GM21723 (cell line): Measurements from ENCODE around the gene MPI.
"Not testable (repeated sequence)": the region's sequence is repeated elsewhere in the genome, so short reads cannot be mapped to it uniquely, and the experiment has no call there.

Experiments
- ATAC-seq: cut with Tn5 transposase; IDR thresholded peaks from one replicate; pipeline ENCODE4 v1.9.1; 2021; ENCODE audit warnings: mild to moderate bottlenecking, moderate library complexity; ENCODE audit not compliant: unreplicated experiment

MPI gene

DNA sequence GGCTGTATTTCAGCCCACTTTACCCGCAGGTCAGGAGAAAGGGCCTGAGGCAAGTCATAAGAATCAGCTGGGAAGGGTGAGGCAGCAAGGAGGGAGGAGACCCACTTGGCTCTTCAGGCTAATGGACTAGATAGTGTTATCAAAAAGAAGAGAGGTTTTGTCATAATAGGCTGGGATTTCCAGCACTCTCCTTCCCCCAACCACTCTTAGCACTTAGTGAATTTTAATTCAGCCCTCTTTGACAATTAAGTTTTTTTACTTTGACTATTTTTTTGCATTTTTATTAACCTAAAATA is 771 bp downstream of the MPI start:
- no peak for ATAC-seq

DNA sequence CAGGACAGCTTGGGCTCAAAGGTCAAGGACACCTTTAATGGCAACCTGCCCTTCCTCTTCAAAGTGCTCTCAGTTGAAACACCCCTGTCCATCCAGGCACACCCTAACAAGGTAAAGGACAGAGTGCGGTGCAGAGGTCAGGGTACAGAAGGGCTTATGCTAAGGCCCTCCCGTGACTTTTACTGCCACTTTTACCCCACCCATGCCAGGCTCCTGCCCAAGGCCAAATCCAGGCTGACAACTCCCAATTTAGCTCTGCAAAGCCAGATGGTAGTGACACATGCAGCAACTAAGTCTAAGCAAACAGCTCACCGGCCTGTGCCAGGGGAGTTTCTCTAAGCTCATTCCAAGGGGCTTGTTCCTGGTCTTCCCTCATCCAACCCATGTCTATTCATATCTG is 1.6 kb downstream of the MPI start:
- ATAC-seq = no peak

DNA sequence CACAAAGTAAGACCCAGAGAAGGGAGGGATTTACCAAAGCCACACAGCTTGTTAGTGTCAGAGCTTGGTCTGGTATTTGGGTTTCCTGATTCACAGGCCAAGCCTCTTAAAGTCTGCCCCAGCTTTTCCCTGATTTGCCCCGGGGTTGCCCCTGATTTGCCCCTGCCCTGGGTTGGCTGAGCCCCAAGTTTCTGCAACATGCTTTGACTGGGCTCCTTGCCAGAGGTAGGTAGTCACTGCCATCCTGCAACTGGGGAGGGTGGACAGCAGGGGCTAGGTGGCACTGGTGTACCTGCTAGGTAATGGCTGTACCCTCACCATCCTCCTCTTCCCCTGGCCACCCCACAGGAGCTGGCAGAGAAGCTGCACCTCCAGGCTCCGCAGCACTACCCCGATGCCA is 2.5 kb downstream of the MPI start:
- no peak for ATAC-seq

DNA sequence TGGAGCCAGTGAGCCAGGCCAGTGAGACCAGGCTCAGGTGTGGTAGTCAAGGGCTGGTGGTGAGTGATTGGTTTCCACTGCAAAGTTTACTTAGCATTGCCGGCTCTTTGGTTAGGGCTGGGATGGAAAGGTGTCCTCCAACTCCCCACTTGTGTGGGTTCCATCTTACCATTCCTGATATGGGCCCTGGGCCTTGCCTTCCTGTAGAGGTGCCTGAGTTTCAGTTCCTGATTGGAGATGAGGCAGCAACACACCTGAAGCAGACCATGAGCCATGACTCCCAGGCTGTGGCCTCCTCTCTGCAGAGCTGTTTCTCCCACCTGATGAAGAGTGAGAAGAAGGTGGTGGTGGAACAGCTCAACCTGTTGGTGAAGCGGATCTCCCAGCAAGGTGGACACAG is 3.1 kb downstream of the MPI start:
- no peak for ATAC-seq

DNA sequence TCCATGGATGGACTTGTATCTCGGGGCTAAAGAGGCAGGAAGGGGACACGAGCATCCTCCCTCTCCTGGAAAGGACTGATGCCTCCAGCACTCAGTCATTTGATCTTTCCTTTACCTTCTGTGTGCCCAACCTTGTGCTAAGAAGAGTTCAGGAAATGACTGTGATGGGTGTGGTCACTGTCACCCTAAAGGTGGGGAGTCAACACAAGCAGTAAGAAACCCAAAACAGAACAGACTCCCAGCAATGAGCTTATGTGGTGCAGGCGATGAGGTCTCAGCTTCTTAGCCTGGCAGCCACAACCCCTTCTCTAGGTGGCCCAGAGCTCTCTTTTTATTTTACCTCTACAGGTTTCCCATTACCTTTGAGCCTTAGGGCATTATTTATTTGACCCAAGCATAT is 3.8 kb downstream of the MPI start:
- ATAC-seq = no peak

DNA sequence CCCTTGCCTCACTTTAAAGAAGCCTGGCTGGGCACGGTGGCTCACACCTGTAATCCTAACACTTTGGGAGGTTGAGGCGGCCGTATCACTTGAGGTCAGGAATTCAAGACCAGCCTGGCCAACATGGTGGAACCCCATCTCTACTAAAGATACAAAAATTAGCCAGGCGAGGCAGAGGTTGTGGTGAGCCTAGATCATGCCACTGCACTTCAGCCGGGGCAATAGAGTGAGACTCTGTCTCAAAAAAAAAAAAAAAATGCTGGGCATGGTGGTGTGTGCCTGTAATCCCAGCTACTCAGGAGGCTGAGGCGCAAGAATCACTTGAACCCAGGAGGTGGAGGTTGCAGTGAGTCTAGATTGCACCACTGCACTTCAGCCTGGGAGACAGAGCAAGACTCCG is 4.5 kb downstream of the MPI start:
- not testable (repeated sequence) for ATAC-seq

DNA sequence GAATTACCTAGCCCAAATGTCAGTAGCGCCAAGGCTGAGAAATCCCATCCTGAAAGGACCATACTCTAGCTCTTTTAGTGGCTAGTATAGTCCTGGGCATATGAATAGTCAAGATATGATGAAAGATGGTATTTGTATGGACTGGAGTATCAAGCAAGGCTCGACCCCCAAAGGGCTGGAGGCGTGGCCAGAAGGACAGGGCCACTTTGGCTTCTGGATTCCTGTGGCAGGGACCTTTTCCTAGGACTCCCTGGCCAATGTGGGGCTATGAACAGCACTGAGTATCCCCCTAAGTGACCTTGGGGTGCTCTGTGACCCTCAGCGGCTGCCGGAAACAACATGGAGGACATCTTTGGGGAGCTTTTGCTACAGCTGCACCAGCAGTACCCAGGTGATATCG is 6.0 kb downstream of the MPI start:
- no peak for ATAC-seq

DNA sequence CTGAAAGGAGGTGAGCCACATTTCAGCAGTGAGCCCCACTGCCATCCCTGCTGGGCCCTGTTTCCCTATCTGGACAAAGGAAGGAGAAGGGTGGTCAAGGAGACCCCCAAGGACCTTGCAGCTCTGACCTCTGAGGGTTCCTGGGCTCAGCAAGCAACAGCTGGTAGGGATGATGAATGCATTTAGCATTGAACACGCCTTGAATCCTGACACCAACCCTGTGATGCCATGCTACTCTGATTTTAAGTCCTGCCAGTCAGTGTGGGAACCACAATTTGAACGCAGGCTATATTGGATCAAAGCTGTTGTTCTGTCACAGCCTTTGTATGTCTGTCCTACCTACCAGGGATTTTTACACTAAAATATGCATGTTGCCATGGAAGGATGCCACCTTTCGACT is 6.5 kb downstream of the MPI start:
- ATAC-seq = no peak

DNA sequence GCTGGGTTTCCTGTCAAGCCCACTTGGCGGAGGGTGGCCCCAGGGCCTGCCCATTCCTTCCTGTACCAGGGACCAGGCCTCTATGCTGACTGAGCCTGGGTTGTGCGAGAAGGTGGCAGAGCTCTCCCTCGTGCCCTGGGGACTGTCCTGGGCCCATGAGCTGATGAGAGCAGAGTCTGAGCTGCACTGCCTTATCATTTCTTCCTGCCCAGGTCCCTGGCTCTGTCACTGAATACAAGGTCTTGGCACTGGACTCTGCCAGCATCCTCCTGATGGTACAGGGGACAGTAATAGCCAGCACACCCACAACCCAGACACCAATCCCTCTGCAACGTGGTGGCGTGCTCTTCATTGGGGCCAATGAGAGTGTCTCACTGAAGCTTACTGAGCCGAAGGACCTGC is 7.5 kb downstream of the MPI start:
- no peak for ATAC-seq

DNA sequence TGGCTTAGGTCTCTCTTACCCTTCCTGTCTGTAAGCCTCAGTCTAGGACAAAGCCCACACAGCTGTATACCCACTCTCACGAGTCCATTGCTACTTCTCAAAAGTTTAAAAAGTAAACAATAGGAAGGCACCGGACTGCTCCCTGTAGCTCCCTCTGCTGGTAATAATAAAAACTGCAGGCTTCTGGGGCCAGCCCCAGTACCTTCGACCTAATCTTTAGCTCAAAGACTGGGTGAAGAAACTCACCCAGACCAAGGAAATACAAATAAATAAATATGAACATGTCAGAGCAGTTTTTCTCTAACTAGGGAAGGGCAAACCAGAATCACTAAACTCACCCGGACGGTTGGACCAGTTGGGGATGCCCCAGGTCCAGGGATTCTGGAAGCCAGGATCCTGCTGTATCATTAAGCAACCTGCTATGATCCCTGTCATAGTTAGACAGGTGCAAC is 11.8 kb downstream of the MPI start:
- ATAC-seq = no peak

DNA sequence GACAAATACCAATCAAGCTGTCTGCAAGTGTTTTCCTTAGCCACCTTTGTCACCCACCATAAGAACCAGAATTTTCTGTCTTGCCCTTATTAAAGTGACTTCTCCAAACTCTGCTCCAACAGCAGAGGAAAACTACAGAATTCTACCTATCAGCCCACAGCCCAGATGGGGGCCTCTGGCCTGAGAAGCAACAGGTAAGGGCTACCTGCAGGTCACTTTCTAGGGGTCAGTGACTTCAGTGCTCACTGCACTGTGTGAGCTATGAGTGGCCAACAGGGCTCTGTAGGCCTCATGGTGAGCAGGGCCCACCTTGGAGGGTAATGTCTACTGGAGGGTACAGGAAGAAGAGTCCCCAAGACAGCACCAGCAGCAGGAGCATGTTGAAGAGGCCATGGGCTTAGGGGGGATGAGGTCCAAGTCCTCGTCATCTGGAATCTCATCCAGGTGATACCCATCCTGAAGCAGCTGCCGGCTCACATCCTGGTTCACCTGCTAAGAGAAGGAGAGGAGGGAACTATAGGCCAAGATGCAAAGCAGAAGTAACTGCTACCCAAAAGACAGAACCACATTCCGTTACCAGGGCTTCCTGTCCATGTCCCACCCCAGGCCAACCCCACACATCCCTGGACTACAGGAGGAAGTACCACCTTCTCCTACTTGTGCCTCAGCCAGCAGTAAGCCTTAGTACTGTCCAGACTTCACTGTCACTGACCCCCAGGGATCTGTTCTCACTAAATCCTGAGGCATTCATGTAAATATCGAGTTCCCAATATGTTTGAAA is 12.6 kb downstream of the MPI start:
- ATAC-seq = no peak

DNA sequence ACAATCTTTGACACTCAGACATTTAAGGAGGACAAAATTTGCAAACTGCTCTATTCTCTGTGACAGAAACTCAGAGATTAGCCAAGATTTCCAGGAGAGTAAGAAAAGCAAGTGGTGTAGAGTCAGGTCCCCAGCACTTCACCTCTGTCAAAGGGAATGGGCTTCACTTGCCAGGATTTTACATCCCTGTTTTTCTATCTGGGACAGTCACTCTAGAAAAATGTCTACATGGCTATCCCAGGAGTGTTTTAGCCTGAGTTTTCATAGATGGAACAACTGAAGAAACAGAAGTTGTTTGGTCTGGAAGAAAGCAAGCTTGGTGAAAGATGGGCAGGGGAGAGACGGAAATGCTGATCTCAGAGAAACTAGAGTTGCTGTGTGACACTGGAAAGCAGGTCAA is 13.8 kb downstream of the MPI start:
- ATAC-seq = no peak

DNA sequence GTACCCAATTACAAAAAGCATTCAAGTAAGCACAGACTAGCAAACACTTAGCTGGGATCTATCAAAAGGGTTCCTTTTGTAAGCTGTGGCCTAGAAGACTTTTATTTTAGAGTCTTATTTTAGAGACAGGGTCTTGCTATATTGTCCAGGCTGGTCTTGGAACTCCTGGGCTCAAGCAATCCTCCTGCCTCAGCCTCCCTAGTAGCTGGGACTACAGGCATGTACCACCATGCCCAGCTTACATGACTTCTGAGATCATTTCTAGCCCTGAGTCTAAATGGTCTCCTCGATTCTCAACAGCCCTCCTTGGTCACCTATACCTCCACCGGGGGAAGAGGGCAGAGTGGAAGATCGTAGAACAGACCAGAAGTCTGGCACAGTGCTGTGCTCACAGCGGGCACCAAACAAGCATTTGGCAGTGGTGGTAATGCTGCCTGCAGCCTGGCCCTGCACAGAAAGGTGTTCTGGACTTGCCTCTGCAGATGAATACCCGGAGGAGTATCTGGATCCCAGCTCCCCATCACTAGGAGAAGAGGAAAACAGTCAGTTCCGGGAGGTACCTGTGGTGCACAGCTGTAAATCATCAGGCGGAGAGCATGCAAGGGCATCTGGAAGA is 14.5 kb downstream of the MPI start:
- no peak for ATAC-seq

DNA sequence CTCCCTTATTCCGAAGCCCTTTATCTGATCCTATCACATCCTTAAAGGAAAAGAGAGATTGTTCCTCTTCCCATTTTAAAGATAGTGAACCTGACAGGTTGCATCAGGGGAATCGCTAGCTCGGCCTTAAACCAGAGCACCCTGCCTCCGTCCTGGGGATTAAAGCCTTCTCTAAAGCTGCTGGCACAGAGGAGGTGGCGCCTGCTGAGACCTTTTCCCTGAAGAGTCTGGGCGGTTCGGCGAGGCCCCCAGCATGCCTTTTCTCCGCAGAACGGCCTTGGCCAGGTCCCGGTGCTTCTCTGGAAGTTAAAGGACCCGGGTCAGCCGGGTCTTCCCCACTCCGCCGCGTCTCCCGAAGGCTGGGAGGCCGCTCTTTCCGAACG is 16.2 kb downstream of the MPI start:
- peak; percentile 39 for ATAC-seq

DNA sequence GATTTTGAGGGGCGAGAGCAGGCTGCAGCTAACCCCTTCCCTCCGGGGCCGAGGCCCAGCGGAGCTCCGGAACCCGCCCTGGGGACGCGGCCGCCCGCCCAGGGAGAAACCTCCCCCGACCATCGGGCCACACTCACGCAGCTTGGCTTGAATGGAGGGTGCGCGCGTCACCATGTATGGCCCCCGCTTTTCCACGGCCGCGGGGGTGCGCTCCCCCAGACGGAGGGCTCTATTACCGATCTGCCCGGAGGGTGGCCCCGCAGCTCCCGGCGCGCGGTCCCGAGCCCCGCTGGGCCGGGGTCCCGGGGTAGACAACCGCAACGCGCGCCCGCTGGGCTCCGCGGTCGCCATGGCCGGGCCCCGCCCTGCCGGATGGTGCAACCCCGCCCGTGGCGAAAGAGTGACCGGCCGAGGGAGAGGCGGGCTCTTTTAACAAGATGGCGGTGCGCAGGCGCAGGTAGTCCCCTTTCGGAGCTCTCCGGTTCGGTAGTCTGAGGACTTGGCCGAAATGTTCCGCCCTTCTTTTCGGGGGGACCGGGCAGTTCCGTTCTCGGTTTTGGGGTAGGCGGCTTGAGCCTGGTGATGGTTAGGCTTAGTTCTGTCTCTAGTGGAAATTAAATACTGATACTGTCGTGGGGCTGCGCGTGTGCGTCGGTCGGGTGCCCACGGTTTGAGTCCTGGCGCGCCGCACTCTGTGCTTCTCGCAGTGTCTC is 16.8 kb downstream of the MPI start, which contains the start of gene FAM219B:
FAM219B (minus strand) TSS at position 402 of the 713 bp plus-strand sequence; CDS start at position 351, 51 bp downstream.
- ATAC-seq = peak; percentile 79

DNA sequence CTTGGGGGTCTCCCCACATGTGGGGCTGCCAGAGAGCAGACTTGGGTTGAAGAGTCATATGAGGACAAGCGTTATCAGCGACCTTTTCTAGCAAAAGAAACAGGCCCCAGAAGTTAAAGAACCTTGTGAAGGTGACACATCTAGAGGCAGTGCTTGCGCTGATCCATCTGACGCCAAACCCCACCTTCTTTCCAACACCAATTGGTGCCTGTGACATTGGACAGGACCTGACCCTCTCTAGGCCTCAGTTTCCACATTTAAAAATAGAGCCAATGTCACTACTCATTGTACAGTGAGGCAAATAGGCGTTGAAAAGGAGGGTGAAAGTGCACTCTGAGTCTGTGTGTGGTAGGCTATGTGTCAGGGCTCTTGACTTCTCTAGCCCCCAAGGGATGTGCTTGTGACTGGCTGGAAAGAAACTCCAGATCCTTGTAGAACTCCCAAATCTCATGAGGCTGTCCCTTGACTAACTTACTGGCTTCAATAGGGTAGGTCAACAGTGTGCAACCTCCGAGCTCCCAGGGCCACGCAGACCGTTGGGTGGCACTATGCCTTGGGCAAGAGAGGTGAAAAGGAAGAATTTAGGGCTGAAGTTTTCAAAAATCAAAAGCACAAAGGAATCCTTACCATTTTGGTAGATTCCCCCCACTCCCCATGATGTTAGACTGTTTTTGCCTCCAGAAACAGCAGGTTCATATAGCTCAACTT is 17.5 kb downstream of the MPI start:
- no peak for ATAC-seq

DNA sequence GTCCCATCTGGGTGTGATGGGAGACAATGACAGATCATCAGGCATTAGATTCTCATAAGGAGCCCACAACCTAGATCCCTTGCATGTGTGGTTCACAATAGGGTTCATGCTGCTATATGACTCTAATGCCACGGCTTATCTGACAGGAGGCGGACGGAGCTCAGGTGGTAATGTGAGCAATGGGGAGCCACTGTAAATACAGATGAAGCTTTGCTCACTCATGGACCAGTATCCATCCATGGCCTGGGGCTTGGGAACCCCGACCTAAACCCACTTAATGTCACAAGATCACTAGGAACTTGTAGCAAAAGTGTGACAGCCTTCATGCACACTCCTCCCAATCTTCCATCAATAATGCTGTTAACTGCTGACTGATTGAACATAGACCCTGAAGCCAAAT is 18.8 kb downstream of the MPI start:
- ATAC-seq = no peak

DNA sequence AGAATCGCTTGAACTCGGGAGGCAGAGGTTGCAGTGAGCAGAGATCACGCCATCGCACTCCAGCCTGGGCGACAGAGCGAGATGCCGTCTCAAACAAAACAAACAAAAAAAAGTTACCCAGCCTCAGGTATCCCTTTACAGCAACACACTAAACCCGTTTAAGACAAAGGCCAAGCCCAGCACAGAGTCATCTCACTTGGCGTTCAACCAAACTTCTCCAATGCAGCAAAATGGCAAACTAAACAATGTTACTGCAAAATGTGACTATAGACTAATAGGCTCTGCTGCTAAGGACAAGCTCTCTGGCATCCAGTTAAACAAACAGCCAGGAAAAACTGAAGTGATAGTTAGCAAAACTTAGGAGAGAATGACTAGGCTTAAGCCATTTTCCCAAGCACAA is 23.2 kb downstream of the MPI start:
- ATAC-seq = no peak

DNA sequence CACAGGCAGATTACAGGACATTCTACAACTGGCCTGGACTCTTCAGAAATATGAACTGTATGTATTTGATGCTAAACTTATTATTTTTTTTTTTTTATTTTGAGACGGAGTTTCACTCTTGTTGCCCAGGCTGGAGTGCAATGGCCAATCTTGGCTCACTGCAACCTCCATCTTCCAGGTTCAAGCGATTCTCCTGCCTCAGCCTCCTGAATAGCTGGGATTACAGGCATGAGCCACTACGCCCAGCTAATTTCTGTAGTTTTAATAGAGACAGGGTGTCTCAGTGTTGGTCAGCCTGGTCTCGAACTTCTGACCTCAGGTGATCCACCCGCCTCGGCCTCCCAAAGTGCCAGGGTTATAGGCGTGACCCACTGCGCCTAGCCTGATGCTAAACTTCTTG is 24.0 kb downstream of the MPI start:
- not testable (repeated sequence) for ATAC-seq

DNA sequence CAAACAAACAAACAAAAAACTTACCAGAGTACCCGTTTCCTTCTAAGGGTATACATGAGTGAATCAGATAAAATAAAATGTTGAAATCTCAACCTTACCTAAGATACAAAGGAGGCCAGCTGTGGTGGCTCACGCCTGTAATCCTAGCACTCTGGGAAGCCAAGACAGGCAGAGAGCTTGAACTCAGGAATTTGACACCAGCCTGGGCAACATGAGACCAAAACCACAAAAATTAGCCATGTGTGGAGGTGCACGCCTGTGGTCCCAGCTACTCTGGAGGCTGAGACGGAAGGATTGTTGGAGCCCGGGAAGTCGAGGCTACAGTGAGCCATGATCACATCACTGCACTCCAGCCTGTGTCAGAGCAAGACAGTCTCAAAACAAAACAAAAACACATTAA is 27.8 kb downstream of the MPI start:
- no peak for ATAC-seq

DNA sequence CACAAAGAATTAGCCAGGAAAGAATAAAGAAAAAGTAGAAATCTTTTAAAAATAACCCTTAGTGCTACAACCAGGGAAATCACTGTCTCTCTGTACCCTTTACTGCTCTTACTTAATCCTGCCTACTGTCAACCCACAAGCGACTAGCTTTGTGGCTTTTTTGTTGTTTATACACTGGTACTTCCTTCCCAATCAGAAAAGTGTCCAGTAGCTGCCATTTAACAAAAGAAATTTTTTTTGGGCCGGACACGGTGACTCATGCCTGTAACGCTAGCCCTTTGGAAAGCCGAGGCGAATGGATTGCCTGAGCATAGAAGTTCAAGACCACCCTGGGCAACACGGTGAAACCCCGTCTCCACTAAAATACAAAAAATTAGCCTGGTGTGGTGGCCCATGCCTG is 30.6 kb downstream of the MPI start:
- ATAC-seq = no peak

DNA sequence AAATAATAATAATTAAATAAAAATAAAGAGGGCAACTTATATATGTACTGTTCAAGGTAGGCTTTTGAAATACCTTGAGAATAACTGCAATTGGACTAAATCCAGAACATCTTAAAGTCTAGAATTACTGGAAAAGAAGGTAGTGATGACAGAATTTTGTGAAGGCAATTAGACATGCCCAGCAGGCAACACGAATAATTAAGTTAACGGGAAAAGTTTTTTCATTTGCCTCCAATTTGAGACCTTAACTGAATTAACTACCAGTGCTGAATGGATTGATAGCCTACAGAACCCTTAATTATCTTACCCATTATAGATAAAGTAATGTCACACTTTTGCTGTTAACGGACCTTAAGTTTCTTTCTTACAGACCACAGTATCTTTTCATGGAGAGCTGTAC is 34.7 kb downstream of the MPI start:
- ATAC-seq = no peak
